ENCODE measurements around the gene NFIC. TPM values are rescaled to one million over a fixed set of nuclear protein-coding genes. Genes with fewer than 3 reads are reported as not detected.

The NFIC gene
- total RNA-seq, 1 experiment from 2014 or later = 3.2 TPM

- no peak for DNase-seq (ENCODE audit: low spot score)
- in situ Hi-C loops (cut with HindIII; ENCODE audit: low sequenced_read_pairs) = no loop called here
Measured at GRCh38 chr19:3456925-3457527, 90.6 kb downstream of the NFIC start.

- no peak for DNase-seq (ENCODE audit: low spot score)
- in situ Hi-C loops (cut with HindIII; ENCODE audit: low sequenced_read_pairs) = no loop called here
Measured at GRCh38 chr19:3457528-3458228, 91.3 kb downstream of the NFIC start.

- in situ Hi-C loops (cut with HindIII; ENCODE audit: low sequenced_read_pairs) = no loop called here
- DNase-seq (ENCODE audit: low spot score) = no peak
Measured at GRCh38 chr19:3458229-3459088, 92.1 kb downstream of the NFIC start.

GRCh38 chr19:3459089-3459881, 92.9 kb downstream of the NFIC start:
- DNase-seq (ENCODE audit: low spot score) = no peak
- in situ Hi-C loops (cut with HindIII; ENCODE audit: low sequenced_read_pairs) = no loop called here

GRCh38 chr19:3459965-3460582, 93.7 kb downstream of the NFIC start:
- no peak for DNase-seq (ENCODE audit: low spot score)
- in situ Hi-C loops (cut with HindIII; ENCODE audit: low sequenced_read_pairs) = no loop called here

- in situ Hi-C loops (cut with HindIII; ENCODE audit: low sequenced_read_pairs) = no loop called here
- no peak for DNase-seq (ENCODE audit: low spot score)
Measured at GRCh38 chr19:3462991-3463713, 96.8 kb downstream of the NFIC start.

GRCh38 chr19:3463714-3464586, 97.6 kb downstream of the NFIC start:
- DNase-seq (ENCODE audit: low spot score) = no peak
- in situ Hi-C loops (cut with HindIII; ENCODE audit: low sequenced_read_pairs) = no loop called here

GRCh38 chr19:3464587-3465235, 98.3 kb downstream of the NFIC start:
- in situ Hi-C loops (cut with HindIII; ENCODE audit: low sequenced_read_pairs) = no loop called here

GRCh38 chr19:3465552-3465951, 99.2 kb downstream of the NFIC start:
- DNase-seq (ENCODE audit: low spot score) = no peak
- in situ Hi-C loops (cut with HindIII; ENCODE audit: low sequenced_read_pairs) = no loop called here

More at GRCh38 chr19:3464587-3465235, 98.3 kb downstream of the NFIC start:
- DNase-seq (ENCODE audit: low spot score) = no peak

- DNase-seq (ENCODE audit: low spot score) = peak; percentile 48
- in situ Hi-C loops (cut with HindIII; ENCODE audit: low sequenced_read_pairs) = no loop called here
Measured at GRCh38 chr19:3466635-3467034, 100.3 kb downstream of the NFIC start.

GRCh38 chr19:3467437-3468198, 101.2 kb downstream of the NFIC start:
- in situ Hi-C loops (cut with HindIII; ENCODE audit: low sequenced_read_pairs) = no loop called here
- DNase-seq (ENCODE audit: low spot score) = no peak

GRCh38 chr19:3468211-3468610, 101.8 kb downstream of the NFIC start:
- in situ Hi-C loops (cut with HindIII; ENCODE audit: low sequenced_read_pairs) = no loop called here
- DNase-seq (ENCODE audit: low spot score) = no peak

- no peak for DNase-seq (ENCODE audit: low spot score)
- in situ Hi-C loops (cut with HindIII; ENCODE audit: low sequenced_read_pairs) = no loop called here
Measured at GRCh38 chr19:3469638-3470499, 103.5 kb downstream of the NFIC start.

- in situ Hi-C loops (cut with HindIII; ENCODE audit: low sequenced_read_pairs) = no loop called here
- DNase-seq (ENCODE audit: low spot score) = no peak
Measured at GRCh38 chr19:3470500-3471128, 104.2 kb downstream of the NFIC start.
